Kidney (tissue), 14 donors: ENCODE data around the gene NRSN1. TPM values are rescaled to one million over a fixed set of nuclear protein-coding genes. Genes with fewer than 3 reads are reported as not detected.
"Not testable (repeated sequence)": the region's sequence is repeated elsewhere in the genome, so short reads cannot be mapped to it uniquely, and the experiment has no call there.

Source experiments
- DNase-seq, 5 donors: peaks; one replicate each; pipeline ENCODE4 v3.0.0-alpha.2; 2013 to 2020
- FAIRE-seq: peaks from 2 replicates; lab custom pipeline; 2012; peaks lifted over from hg19 to GRCh38; lab: Jason Lieb, UNC
- H3K27ac ChIP-seq, 2 donors: one replicate each; pipeline ENCODE4 v1.7.0; 2013; ENCODE audit warnings: low read depth in 2 of 2, low read length in 2 of 2, inconsistent platforms in 1 of 2
- H3K27me3 ChIP-seq: one replicate; pipeline ENCODE4 v1.7.1; 2013; ENCODE audit warnings: low read length, inconsistent platforms; ENCODE audit not compliant: control insufficient read depth, insufficient read depth
- H3K36me3 ChIP-seq, 3 donors: one replicate each; pipeline versions ENCODE4 v1.7.0 to v1.7.1; 2013; ENCODE audit warnings: low read length in 3 of 3, control low read depth in 1 of 3, inconsistent platforms in 1 of 3; ENCODE audit not compliant: insufficient read depth in 3 of 3, control insufficient read depth in 2 of 3
- H3K4me1 ChIP-seq, 3 donors: one replicate each; pipeline versions ENCODE4 v1.7.0 to v1.7.1; 2013; ENCODE audit warnings: low read length in 3 of 3, inconsistent platforms in 1 of 3, low read depth in 1 of 3; ENCODE audit not compliant: control insufficient read depth in 2 of 3, insufficient read depth in 2 of 3
- H3K4me3 ChIP-seq, 3 donors: one replicate each; pipeline versions ENCODE4 v1.7.0 to v1.8.1; 2013; ENCODE audit warnings: low read length in 3 of 3, control low read depth in 1 of 3, inconsistent platforms in 1 of 3
- H3K9ac ChIP-seq, 3 donors: one replicate each; pipeline versions ENCODE4 v1.7.0 to v1.7.1; 2013; ENCODE audit warnings: low read length in 3 of 3, control low read depth in 1 of 3, inconsistent platforms in 1 of 3
- H3K9me3 ChIP-seq, 3 donors: one replicate each; pipeline versions ENCODE4 v1.7.0 to v1.7.1; 2013; ENCODE audit warnings: low read length in 3 of 3, control low read depth in 1 of 3, inconsistent platforms in 1 of 3; ENCODE audit not compliant: control insufficient read depth in 2 of 3, insufficient read depth in 1 of 3
- intact Hi-C: fragments of 100-400 bp; cut with DNase I; formaldehyde crosslinking; loops from one replicate; pipeline ENCODE4 v1.11.1; 2022
- polyA plus RNA-seq: library from polyadenylated mRNA; stranded (reverse); fragments of 350-450 nt; fragmentation: Illumina TruSeq; extraction: RNeasy Lipid Tissue Mini Kit (QIAGEN cat#74804); gene quantifications from one replicate; pipeline ENCODE4 v1.2.3, GENCODE V29; 2014; ENCODE audit warnings: low read depth, low replicate concordance; ENCODE audit not compliant: insufficient read depth
- total RNA-seq: library from RNA; stranded (reverse); fragmentation: NEBNext Ultra II Directional; extraction: Animal tissue kit (Norgen Biotek cat#: 25700); gene quantifications from one replicate; pipeline ENCODE4 v1.2.1, GENCODE V29; 2021
- TF ChIP-seq, protein P1 (sequence below): IDR thresholded peaks from 3 replicates; pipeline ENCODE4 v1.5.1; 2012; ENCODE audit warnings: mild to moderate bottlenecking, moderate library complexity, borderline replicate concordance; ENCODE audit not compliant: insufficient read depth; ENCODE audit errors: extremely low read depth
- donor health status: control.
- donor health status: control.
- donor health status: control.
- donor health status: control.
- donor health status: control.
- donor health status: DM: yes; HTN: yes; CAD: no.
- donor health status: Normal renal cell carcinoma (clear cell type).

NRSN1 gene
- total and polyA plus RNA-seq, 2 donors from 2014 or later = not detected

GRCh38 chr6:24139080-24139479 lies 13.1 kb downstream of the NRSN1 start:
- TF ChIP-seq, protein P1, sequence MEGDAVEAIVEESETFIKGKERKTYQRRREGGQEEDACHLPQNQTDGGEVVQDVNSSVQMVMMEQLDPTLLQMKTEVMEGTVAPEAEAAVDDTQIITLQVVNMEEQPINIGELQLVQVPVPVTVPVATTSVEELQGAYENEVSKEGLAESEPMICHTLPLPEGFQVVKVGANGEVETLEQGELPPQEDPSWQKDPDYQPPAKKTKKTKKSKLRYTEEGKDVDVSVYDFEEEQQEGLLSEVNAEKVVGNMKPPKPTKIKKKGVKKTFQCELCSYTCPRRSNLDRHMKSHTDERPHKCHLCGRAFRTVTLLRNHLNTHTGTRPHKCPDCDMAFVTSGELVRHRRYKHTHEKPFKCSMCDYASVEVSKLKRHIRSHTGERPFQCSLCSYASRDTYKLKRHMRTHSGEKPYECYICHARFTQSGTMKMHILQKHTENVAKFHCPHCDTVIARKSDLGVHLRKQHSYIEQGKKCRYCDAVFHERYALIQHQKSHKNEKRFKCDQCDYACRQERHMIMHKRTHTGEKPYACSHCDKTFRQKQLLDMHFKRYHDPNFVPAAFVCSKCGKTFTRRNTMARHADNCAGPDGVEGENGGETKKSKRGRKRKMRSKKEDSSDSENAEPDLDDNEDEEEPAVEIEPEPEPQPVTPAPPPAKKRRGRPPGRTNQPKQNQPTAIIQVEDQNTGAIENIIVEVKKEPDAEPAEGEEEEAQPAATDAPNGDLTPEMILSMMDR = no peak
- Histone ChIP-seq H3K9me3 (no peaks in the 10 kb centered on the region), H3K27ac (no peak overlapping the region), H3K4me1 (no peaks in the 10 kb centered on the region), H3K36me3 (no peaks in the 10 kb centered on the region), H3K9ac (no peak overlapping the region), H3K4me3 (no peak overlapping the region), H3K27me3 (no peaks in the 10 kb centered on the region)
- FAIRE-seq (no peak), DNase-seq (no peak)
- intact Hi-C loops = no loop called here

- H3K27ac ChIP-seq = no peak overlapping the region
- DNase-seq (no peak), FAIRE-seq (no peak)
- no peaks in the 10 kb centered on the region for H3K4me1 ChIP-seq
- H3K9ac ChIP-seq = no peak overlapping the region
- H3K9me3 ChIP-seq = no peaks in the 10 kb centered on the region
- no peaks in the 10 kb centered on the region for H3K27me3 ChIP-seq
- no peak overlapping the region for H3K4me3 ChIP-seq
- H3K36me3 ChIP-seq = no peaks in the 10 kb centered on the region
- intact Hi-C loops = no loop called here
- TF ChIP-seq, protein P1 = no peak
Observed at GRCh38 chr6:24139639-24140038, 13.6 kb downstream of the NRSN1 start.

- H3K4me1 ChIP-seq = no peaks in the 10 kb centered on the region
- H3K4me3 ChIP-seq = no peak overlapping the region
- no peaks in the 10 kb centered on the region for H3K27me3 ChIP-seq
- DNase-seq = no peak
- no peaks in the 10 kb centered on the region for H3K9me3 ChIP-seq
- FAIRE-seq = no peak
- H3K36me3 ChIP-seq = no peaks in the 10 kb centered on the region
- H3K9ac ChIP-seq = no peak overlapping the region
- no peak overlapping the region for H3K27ac ChIP-seq
- TF ChIP-seq, protein P1 = no peak
- intact Hi-C loops = no loop called here
Observed at GRCh38 chr6:24140591-24140990, 14.6 kb downstream of the NRSN1 start.

GRCh38 chr6:24142733-24143132 lies 16.7 kb downstream of the NRSN1 start:
- H3K27ac ChIP-seq, DNase-seq, H3K36me3 ChIP-seq, H3K27me3 ChIP-seq, H3K9ac ChIP-seq, H3K4me3 ChIP-seq, intact Hi-C loops, H3K9me3 ChIP-seq, FAIRE-seq, H3K4me1 ChIP-seq: not testable (repeated sequence)
